ENCODE data around the gene NUP35. TPM values are rescaled to one million over a fixed set of nuclear protein-coding genes. Genes with fewer than 3 reads are reported as not detected.

Gene NUP35
- total RNA-seq, 5 donors from 2014 or later (not counting 1 experiment from before 2014, with no cell fraction given), result 11.0 to 19.5 (median 16.4) TPM

DNA sequence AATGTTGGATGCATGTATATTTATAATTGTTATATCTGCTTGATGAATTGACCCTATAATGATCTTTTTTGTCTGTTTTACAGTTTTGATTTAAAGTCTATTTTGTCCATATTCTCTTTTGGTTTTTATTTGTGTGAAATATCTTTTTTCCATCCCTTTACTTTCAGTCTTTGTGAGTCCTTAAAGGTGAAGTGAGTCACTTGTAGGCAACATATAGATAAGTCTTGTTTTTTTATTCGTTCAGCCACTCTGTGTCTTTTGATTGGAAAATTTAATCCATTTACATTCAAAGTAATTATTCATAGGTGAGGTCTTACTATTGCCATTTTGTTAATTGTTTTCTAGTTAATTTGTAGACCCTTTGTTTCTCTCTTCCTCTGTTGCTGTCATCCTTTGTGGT, 62.5 kb downstream of the NUP35 start:
- H3K4me3 ChIP-seq (ENCODE audit: control insufficient read depth in 1 of 2, extremely low read depth in 1 of 2, low read length in 1 of 2), result no peak overlapping the region
- no peak for DNase-seq
- WGBS (ENCODE audit: insufficient coverage), result no CpG with 5 or more reads among the region's 1 CpG
- H3K9me3 Mint-ChIP-seq, result peaks cover 7 to 20% (median 11%) of the 10 kb centered on the region in 3 donors
- peaks cover 0 to 9% (median 3%) of the 10 kb centered on the region in 3 donors for H3K4me1 Mint-ChIP-seq
- peaks cover 6% of the 10 kb centered on the region for H3K9me3 ChIP-seq
- H3K27me3 Mint-ChIP-seq, result no peaks in the 10 kb centered on the region
- CTCF ChIA-PET, result no interaction called here
- H3K36me3 Mint-ChIP-seq, result peaks cover 94% of the 10 kb centered on the region
- H3K36me3 ChIP-seq (ENCODE audit: control insufficient read depth in 2 of 2, extremely low read depth in 1 of 2, insufficient read depth in 1 of 2, low read length in 1 of 2), result peaks cover 5 to 39% of the 10 kb centered on the region in 2 donors
- ATAC-seq (replicated peaks in 1 of 4), result no peak
- no peak overlapping the region for H3K27ac ChIP-seq (ENCODE audit: low read length)
- no peak overlapping the region for H3K27ac Mint-ChIP-seq
- POLR2A ChIA-PET, result no interaction called here
- no peaks in the 10 kb centered on the region for H3K4me1 ChIP-seq (ENCODE audit: control insufficient read depth in 1 of 2, extremely low read depth in 1 of 2, insufficient read depth in 2 of 2, low read length in 2 of 2)
- H3K4me3 Mint-ChIP-seq, result no peak overlapping the region
- H3K27me3 ChIP-seq (replicated peaks in 1 of 2; ENCODE audit: control insufficient read depth in 2 of 2, extremely low read depth in 1 of 2, insufficient read depth in 2 of 2, low read length in 1 of 2), result no peaks in the 10 kb centered on the region

DNA sequence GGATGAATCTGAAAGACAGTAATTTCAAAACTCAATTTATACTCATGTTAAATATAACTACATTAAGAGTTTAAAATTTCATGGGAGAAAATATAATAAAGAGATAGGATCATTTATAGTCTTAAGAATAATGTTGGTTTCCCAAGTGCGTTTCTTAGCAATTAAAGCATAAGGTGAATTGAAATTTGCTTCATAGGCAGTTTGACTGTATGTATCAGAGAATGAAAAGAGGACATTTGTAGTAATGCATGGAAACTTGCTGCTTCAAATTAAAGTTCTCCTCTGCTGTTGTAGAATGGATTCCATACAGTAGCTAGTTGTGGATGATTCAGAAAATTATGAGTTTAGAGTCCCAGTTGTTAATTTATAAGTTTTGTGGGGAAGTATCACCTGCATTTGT, 68.1 kb downstream of the NUP35 start:
- Histone ChIP-seq H3K4me1 (ENCODE audit: control insufficient read depth in 1 of 2, extremely low read depth in 1 of 2, insufficient read depth in 2 of 2, low read length in 2 of 2) (no peaks in the 10 kb centered on the region), H3K4me3 (ENCODE audit: control insufficient read depth in 1 of 2, extremely low read depth in 1 of 2, low read length in 1 of 2) (no peak overlapping the region), H3K27me3 (replicated peaks in 1 of 2; ENCODE audit: control insufficient read depth in 2 of 2, extremely low read depth in 1 of 2, insufficient read depth in 2 of 2, low read length in 1 of 2) (no peaks in the 10 kb centered on the region), H3K9me3 (no peaks in the 10 kb centered on the region), H3K27ac (ENCODE audit: low read length) (no peak overlapping the region), H3K36me3 (ENCODE audit: control insufficient read depth in 2 of 2, extremely low read depth in 1 of 2, insufficient read depth in 1 of 2, low read length in 1 of 2) (peaks cover 0 to 15% of the 10 kb centered on the region in 2 donors)
- 86% methylated on average over 1 of the region's 1 CpG for WGBS (ENCODE audit: insufficient coverage)
- H3K4me3 Mint-ChIP-seq, result no peak overlapping the region
- ChIA-PET CTCF (no interaction called here), POLR2A (no interaction called here)
- no peak for ATAC-seq (replicated peaks in 1 of 4)
- no peaks in the 10 kb centered on the region for H3K9me3 Mint-ChIP-seq
- no peaks in the 10 kb centered on the region for H3K27me3 Mint-ChIP-seq
- H3K36me3 Mint-ChIP-seq, result peaks cover 68% of the 10 kb centered on the region
- H3K4me1 Mint-ChIP-seq, result no peaks in the 10 kb centered on the region
- DNase-seq, result no peak
- no peak overlapping the region for H3K27ac Mint-ChIP-seq

DNA sequence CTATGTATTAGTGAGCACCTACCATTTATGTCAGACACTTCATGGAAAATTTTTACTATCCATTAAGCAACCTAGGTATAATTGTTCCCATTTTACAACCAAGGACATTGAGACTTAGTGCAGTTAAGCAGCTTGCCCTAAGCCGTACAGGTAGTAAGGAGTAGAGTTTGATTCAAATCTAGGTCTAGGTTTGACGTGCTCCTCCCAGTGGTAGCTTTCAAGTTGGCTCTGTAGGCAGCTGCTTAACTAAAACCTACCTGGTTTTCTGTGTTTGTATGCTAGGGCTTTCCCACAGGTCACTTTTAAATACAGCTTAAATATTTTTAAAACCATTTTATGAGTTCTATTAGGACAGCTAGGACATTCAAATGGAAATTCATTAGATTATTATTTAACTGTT, 69.7 kb downstream of the NUP35 start:
- H3K27me3 Mint-ChIP-seq, result no peaks in the 10 kb centered on the region
- no peaks in the 10 kb centered on the region for H3K9me3 Mint-ChIP-seq
- H3K27ac Mint-ChIP-seq, result no peak overlapping the region
- H3K27ac ChIP-seq (ENCODE audit: low read length), result no peak overlapping the region
- no peaks in the 10 kb centered on the region for H3K27me3 ChIP-seq (replicated peaks in 1 of 2; ENCODE audit: control insufficient read depth in 2 of 2, extremely low read depth in 1 of 2, insufficient read depth in 2 of 2, low read length in 1 of 2)
- no peaks in the 10 kb centered on the region for H3K4me1 ChIP-seq (ENCODE audit: control insufficient read depth in 1 of 2, extremely low read depth in 1 of 2, insufficient read depth in 2 of 2, low read length in 2 of 2)
- 100% methylated on average over 1 of the region's 2 CpGs for WGBS (ENCODE audit: insufficient coverage)
- no peak overlapping the region for H3K4me3 Mint-ChIP-seq
- no peak for ATAC-seq (replicated peaks in 1 of 4)
- ChIA-PET POLR2A (no interaction called here), CTCF (no interaction called here)
- H3K4me1 Mint-ChIP-seq, result no peaks in the 10 kb centered on the region
- H3K36me3 Mint-ChIP-seq, result peaks cover 63% of the 10 kb centered on the region
- no peak for DNase-seq
- peaks cover 0 to 10% of the 10 kb centered on the region in 2 donors for H3K36me3 ChIP-seq (ENCODE audit: control insufficient read depth in 2 of 2, extremely low read depth in 1 of 2, insufficient read depth in 1 of 2, low read length in 1 of 2)
- no peaks in the 10 kb centered on the region for H3K9me3 ChIP-seq
- no peak overlapping the region for H3K4me3 ChIP-seq (ENCODE audit: control insufficient read depth in 1 of 2, extremely low read depth in 1 of 2, low read length in 1 of 2)

DNA sequence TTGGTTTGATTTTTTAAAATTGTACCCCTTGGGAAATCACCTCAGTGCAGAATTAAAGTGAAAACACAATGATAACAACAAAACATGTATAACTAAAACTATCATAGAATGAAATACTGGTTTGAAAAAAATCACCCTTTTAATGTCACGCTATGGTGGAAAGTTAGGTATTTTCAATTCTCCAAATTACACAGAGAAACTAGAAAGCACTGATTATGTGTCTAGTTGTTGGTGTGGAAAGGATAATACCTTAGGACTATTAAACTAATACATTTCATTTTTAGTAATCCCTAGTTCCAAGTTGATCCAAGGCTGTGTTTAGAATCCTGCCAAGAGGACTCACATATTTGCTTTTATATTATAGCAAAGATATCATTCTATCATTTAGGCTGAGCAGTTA, 71.2 kb downstream of the NUP35 start:
- Histone ChIP-seq H3K27me3 (replicated peaks in 1 of 2; ENCODE audit: control insufficient read depth in 2 of 2, extremely low read depth in 1 of 2, insufficient read depth in 2 of 2, low read length in 1 of 2) (no peaks in the 10 kb centered on the region), H3K27ac (ENCODE audit: low read length) (no peak overlapping the region), H3K9me3 (no peaks in the 10 kb centered on the region), H3K4me1 (ENCODE audit: control insufficient read depth in 1 of 2, extremely low read depth in 1 of 2, insufficient read depth in 2 of 2, low read length in 2 of 2) (no peaks in the 10 kb centered on the region), H3K36me3 (ENCODE audit: control insufficient read depth in 2 of 2, extremely low read depth in 1 of 2, insufficient read depth in 1 of 2, low read length in 1 of 2) (peaks cover 0 to 8% of the 10 kb centered on the region in 2 donors), H3K4me3 (ENCODE audit: control insufficient read depth in 1 of 2, extremely low read depth in 1 of 2, low read length in 1 of 2) (no peak overlapping the region)
- no peak overlapping the region for H3K4me3 Mint-ChIP-seq
- no CpG with 5 or more reads among the region's 1 CpG for WGBS (ENCODE audit: insufficient coverage)
- H3K36me3 Mint-ChIP-seq, result peaks cover 54% of the 10 kb centered on the region
- ATAC-seq (replicated peaks in 1 of 4) (no peak), DNase-seq (no peak)
- ChIA-PET CTCF (no interaction called here), POLR2A (no interaction called here)
- H3K27me3 Mint-ChIP-seq, result no peaks in the 10 kb centered on the region
- no peaks in the 10 kb centered on the region for H3K9me3 Mint-ChIP-seq
- H3K4me1 Mint-ChIP-seq, result no peaks in the 10 kb centered on the region
- no peak overlapping the region for H3K27ac Mint-ChIP-seq

DNA sequence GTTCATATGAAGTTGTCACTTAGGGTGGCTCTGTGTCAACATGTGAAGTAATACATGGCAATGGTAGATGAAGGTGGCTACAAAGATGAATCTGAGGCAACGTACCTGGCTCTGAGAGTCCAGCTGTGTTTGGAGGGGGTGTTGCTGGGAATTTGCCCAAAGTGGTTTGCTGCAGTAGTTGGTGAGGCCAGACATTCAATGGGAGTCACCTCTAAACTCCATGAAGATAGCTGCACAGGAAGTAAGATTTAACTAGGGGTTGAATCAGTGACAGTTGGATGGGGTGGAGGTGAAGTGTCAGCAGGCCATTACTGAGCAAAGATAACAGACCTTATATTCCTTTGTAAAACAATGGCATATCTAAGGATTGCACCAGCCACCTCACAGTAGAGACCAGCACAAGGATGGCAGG, 71.8 kb downstream of the NUP35 start:
- no peaks in the 10 kb centered on the region for H3K27me3 Mint-ChIP-seq
- Histone ChIP-seq H3K27me3 (replicated peaks in 1 of 2; ENCODE audit: control insufficient read depth in 2 of 2, extremely low read depth in 1 of 2, insufficient read depth in 2 of 2, low read length in 1 of 2) (no peaks in the 10 kb centered on the region), H3K9me3 (no peaks in the 10 kb centered on the region), H3K4me1 (ENCODE audit: control insufficient read depth in 1 of 2, extremely low read depth in 1 of 2, insufficient read depth in 2 of 2, low read length in 2 of 2) (no peaks in the 10 kb centered on the region), H3K27ac (ENCODE audit: low read length) (no peak overlapping the region), H3K4me3 (ENCODE audit: control insufficient read depth in 1 of 2, extremely low read depth in 1 of 2, low read length in 1 of 2) (no peak overlapping the region), H3K36me3 (ENCODE audit: control insufficient read depth in 2 of 2, extremely low read depth in 1 of 2, insufficient read depth in 1 of 2, low read length in 1 of 2) (peaks cover 0 to 7% of the 10 kb centered on the region in 2 donors)
- DNase-seq (no peak), ATAC-seq (replicated peaks in 1 of 4) (no peak)
- 100% methylated on average over 1 of the region's 1 CpG for WGBS (ENCODE audit: insufficient coverage)
- H3K36me3 Mint-ChIP-seq, result peaks cover 52% of the 10 kb centered on the region
- H3K4me3 Mint-ChIP-seq, result no peak overlapping the region
- ChIA-PET POLR2A (no interaction called here), CTCF (no interaction called here)
- no peak overlapping the region for H3K27ac Mint-ChIP-seq
- H3K4me1 Mint-ChIP-seq, result no peaks in the 10 kb centered on the region
- no peaks in the 10 kb centered on the region for H3K9me3 Mint-ChIP-seq

DNA sequence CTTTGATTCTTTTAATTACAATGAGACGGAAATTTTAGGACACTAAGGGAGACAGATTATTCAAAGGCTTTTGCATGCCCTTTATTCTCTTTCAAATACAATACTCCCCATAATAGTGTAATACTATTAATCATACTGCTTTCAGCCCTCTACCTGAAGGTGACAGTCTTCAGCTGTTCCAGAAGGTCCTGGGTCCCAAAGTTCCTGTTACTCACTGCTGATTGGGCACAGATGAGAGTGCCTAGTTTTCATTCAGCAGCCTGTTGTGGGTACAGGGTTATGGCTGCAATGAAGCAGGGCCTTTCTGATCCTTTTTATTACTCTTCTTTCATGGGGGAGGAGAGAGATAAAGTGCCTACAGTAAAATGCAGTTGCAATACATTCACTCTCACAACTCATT, 80.2 kb downstream of the NUP35 start:
- Histone ChIP-seq H3K4me1 (ENCODE audit: control insufficient read depth in 1 of 2, extremely low read depth in 1 of 2, insufficient read depth in 2 of 2, low read length in 2 of 2) (no peaks in the 10 kb centered on the region), H3K4me3 (ENCODE audit: control insufficient read depth in 1 of 2, extremely low read depth in 1 of 2, low read length in 1 of 2) (no peak overlapping the region), H3K27ac (ENCODE audit: low read length) (no peak overlapping the region), H3K36me3 (ENCODE audit: control insufficient read depth in 2 of 2, extremely low read depth in 1 of 2, insufficient read depth in 1 of 2, low read length in 1 of 2) (no peaks in the 10 kb centered on the region), H3K9me3 (no peaks in the 10 kb centered on the region), H3K27me3 (replicated peaks in 1 of 2; ENCODE audit: control insufficient read depth in 2 of 2, extremely low read depth in 1 of 2, insufficient read depth in 2 of 2, low read length in 1 of 2) (no peaks in the 10 kb centered on the region)
- ATAC-seq (replicated peaks in 1 of 4) (no peak), DNase-seq (no peak)
- H3K27ac Mint-ChIP-seq, result no peak overlapping the region
- no peaks in the 10 kb centered on the region for H3K4me1 Mint-ChIP-seq
- ChIA-PET CTCF (no interaction called here), POLR2A (no interaction called here)
- no peak overlapping the region for H3K4me3 Mint-ChIP-seq
- H3K36me3 Mint-ChIP-seq, result peaks cover 35% of the 10 kb centered on the region
- no peaks in the 10 kb centered on the region for H3K27me3 Mint-ChIP-seq
- no peaks in the 10 kb centered on the region for H3K9me3 Mint-ChIP-seq
- WGBS (ENCODE audit: insufficient coverage), result no CpG with 5 or more reads among the region's 1 CpG

DNA sequence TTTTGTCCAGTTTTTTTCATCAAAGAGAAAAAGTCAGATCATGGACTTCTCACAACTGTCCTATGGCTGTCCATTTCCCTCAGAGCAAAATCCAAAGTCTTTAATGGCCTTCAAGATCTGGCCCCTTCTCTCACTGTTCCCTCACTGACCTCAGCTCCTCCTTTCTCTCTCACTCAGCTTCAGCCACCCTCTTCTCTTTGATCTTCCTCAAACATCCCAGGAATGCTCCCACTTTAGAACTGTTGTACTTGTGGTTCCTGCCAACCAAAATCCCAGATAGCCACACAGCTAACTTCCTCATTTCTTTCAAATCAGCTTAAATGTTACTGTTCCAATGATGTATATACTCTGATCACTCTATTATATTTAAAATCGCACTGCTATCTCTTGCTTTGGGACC, 82.9 kb downstream of the NUP35 start:
- H3K27me3 Mint-ChIP-seq, result no peaks in the 10 kb centered on the region
- WGBS (ENCODE audit: insufficient coverage), result no CpG with 5 or more reads among the region's 1 CpG
- DNase-seq (no peak), ATAC-seq (replicated peaks in 1 of 4) (no peak)
- Histone ChIP-seq H3K36me3 (ENCODE audit: control insufficient read depth in 2 of 2, extremely low read depth in 1 of 2, insufficient read depth in 1 of 2, low read length in 1 of 2) (no peaks in the 10 kb centered on the region), H3K4me3 (ENCODE audit: control insufficient read depth in 1 of 2, extremely low read depth in 1 of 2, low read length in 1 of 2) (no peak overlapping the region), H3K4me1 (ENCODE audit: control insufficient read depth in 1 of 2, extremely low read depth in 1 of 2, insufficient read depth in 2 of 2, low read length in 2 of 2) (no peaks in the 10 kb centered on the region), H3K9me3 (no peaks in the 10 kb centered on the region), H3K27me3 (replicated peaks in 1 of 2; ENCODE audit: control insufficient read depth in 2 of 2, extremely low read depth in 1 of 2, insufficient read depth in 2 of 2, low read length in 1 of 2) (no peaks in the 10 kb centered on the region), H3K27ac (ENCODE audit: low read length) (no peak overlapping the region)
- no peaks in the 10 kb centered on the region for H3K4me1 Mint-ChIP-seq
- peaks cover 41% of the 10 kb centered on the region for H3K36me3 Mint-ChIP-seq
- H3K4me3 Mint-ChIP-seq, result no peak overlapping the region
- ChIA-PET POLR2A (interaction anchor here in 1 of 2 donors (0.5 kb wide), 1 partner anchor 66 kb away, joined by 5 read pairs; no protein-coding TSS in a partner anchor), CTCF (no interaction called here)
- H3K9me3 Mint-ChIP-seq, result no peaks in the 10 kb centered on the region
- H3K27ac Mint-ChIP-seq, result no peak overlapping the region

All from T-cell (primary cell).